ENCODE measurements around the gene GRHPR.
"Not testable (repeated sequence)": the region's sequence is repeated elsewhere in the genome, so short reads cannot be mapped to it uniquely, and the experiment has no call there.

The GRHPR gene

GRCh38 chr9:37451628-37452027 lies 29.1 kb downstream of the GRHPR start:
- Mint-ChIP-seq H3K27me3 (no peaks in the 10 kb centered on the region), H3K4me1 (ENCODE audit: low read depth in 2 of 2) (peaks cover 27 to 28% of the 10 kb centered on the region in 2 donors), H3K27ac (peak overlapping the region in 1 of 2 donors; percentile 3), H3K36me3 (ENCODE audit: insufficient read depth) (peaks cover 7% of the 10 kb centered on the region), H3K4me3 (no peak overlapping the region), H3K9me3 (no peaks in the 10 kb centered on the region)
- ATAC-seq (replicated peaks) (no peak), DNase-seq (no peak)

- Mint-ChIP-seq H3K27ac (peak overlapping the region; percentile 3 to 44), H3K4me1 (ENCODE audit: low read depth in 2 of 2) (peaks cover 27 to 30% of the 10 kb centered on the region in 2 donors), H3K36me3 (ENCODE audit: insufficient read depth) (peaks cover 10% of the 10 kb centered on the region), H3K27me3 (no peaks in the 10 kb centered on the region), H3K4me3 (no peak overlapping the region), H3K9me3 (no peaks in the 10 kb centered on the region)
- DNase-seq (no peak), ATAC-seq (replicated peaks) (no peak)
These were observed 30.1 kb downstream of the GRHPR start for GRCh38 chr9:37452611-37453010.

- Mint-ChIP-seq H3K27me3 (no peaks in the 10 kb centered on the region), H3K9me3 (no peaks in the 10 kb centered on the region), H3K4me3 (no peak overlapping the region), H3K27ac (peak overlapping the region; percentile 1 to 44), H3K4me1 (ENCODE audit: low read depth in 2 of 2) (peaks cover 28 to 30% of the 10 kb centered on the region in 2 donors), H3K36me3 (ENCODE audit: insufficient read depth) (peaks cover 10% of the 10 kb centered on the region)
- no peak for ATAC-seq (replicated peaks)
- DNase-seq, result no peak
These were observed 31.3 kb downstream of the GRHPR start for GRCh38 chr9:37453827-37454226.

GRCh38 chr9:37454238-37454637 lies 31.7 kb downstream of the GRHPR start:
- no peaks in the 10 kb centered on the region for H3K9me3 Mint-ChIP-seq
- no peak for DNase-seq
- peak overlapping the region; percentile 1 to 44 for H3K27ac Mint-ChIP-seq
- no peak overlapping the region for H3K4me3 Mint-ChIP-seq
- no peaks in the 10 kb centered on the region for H3K27me3 Mint-ChIP-seq
- ATAC-seq (replicated peaks), result no peak
- peaks cover 11% of the 10 kb centered on the region for H3K36me3 Mint-ChIP-seq (ENCODE audit: insufficient read depth)
- H3K4me1 Mint-ChIP-seq (ENCODE audit: low read depth in 2 of 2), result peaks cover 28 to 30% of the 10 kb centered on the region in 2 donors

GRCh38 chr9:37455884-37456647 lies 33.6 kb downstream of the GRHPR start:
- Mint-ChIP-seq H3K4me1 (ENCODE audit: low read depth in 2 of 2) (peaks cover 27 to 31% of the 10 kb centered on the region in 2 donors), H3K9me3 (no peaks in the 10 kb centered on the region), H3K27ac (peak overlapping the region in 1 of 2 donors; percentile 56), H3K36me3 (ENCODE audit: insufficient read depth) (peaks cover 9% of the 10 kb centered on the region), H3K4me3 (no peak overlapping the region), H3K27me3 (no peaks in the 10 kb centered on the region)
- no peak for DNase-seq
- no peak for ATAC-seq (replicated peaks)

- Mint-ChIP-seq H3K36me3 (ENCODE audit: insufficient read depth) (peaks cover 9% of the 10 kb centered on the region), H3K4me1 (ENCODE audit: low read depth in 2 of 2) (peaks cover 26 to 32% of the 10 kb centered on the region in 2 donors), H3K9me3 (no peaks in the 10 kb centered on the region), H3K4me3 (no peak overlapping the region), H3K27me3 (no peaks in the 10 kb centered on the region), H3K27ac (no peak overlapping the region)
- ATAC-seq (replicated peaks) (no peak), DNase-seq (no peak)
These were observed 34.3 kb downstream of the GRHPR start for GRCh38 chr9:37456817-37457216.

GRCh38 chr9:37464006-37464405 lies 41.5 kb downstream of the GRHPR start:
- ATAC-seq (replicated peaks) (no peak), DNase-seq (no peak)
- Mint-ChIP-seq H3K36me3 (ENCODE audit: insufficient read depth) (peaks cover 31% of the 10 kb centered on the region), H3K4me1 (ENCODE audit: low read depth in 2 of 2) (peaks cover 23 to 36% of the 10 kb centered on the region in 2 donors), H3K9me3 (no peaks in the 10 kb centered on the region), H3K4me3 (peak overlapping the region; percentile 84 to 93), H3K27me3 (no peaks in the 10 kb centered on the region), H3K27ac (peak overlapping the region; percentile 94 to 98)

- ATAC-seq (replicated peaks) (peak; percentile 55), DNase-seq (peak; percentile 66 to 87 (median 85))
- H3K36me3 Mint-ChIP-seq (ENCODE audit: insufficient read depth), result peaks cover 28% of the 10 kb centered on the region
- H3K4me1 Mint-ChIP-seq (ENCODE audit: low read depth in 2 of 2), result peaks cover 23 to 36% of the 10 kb centered on the region in 2 donors
- peak overlapping the region; percentile 84 to 93 for H3K4me3 Mint-ChIP-seq
- no peaks in the 10 kb centered on the region for H3K9me3 Mint-ChIP-seq
- H3K27ac Mint-ChIP-seq, result peak overlapping the region; percentile 94 to 98
- H3K27me3 Mint-ChIP-seq, result no peaks in the 10 kb centered on the region
These were observed 42.1 kb downstream of the GRHPR start for GRCh38 chr9:37464426-37465248.

GRCh38 chr9:37465249-37466036 lies 42.9 kb downstream of the GRHPR start, which contains the start of gene ZBTB5:
TSS of gene ZBTB5 (minus strand) at chr9:37465450. CDS start at chr9:37442551, 22,899 bp downstream.
- ATAC-seq (replicated peaks) (peak; percentile 77), DNase-seq (peak; percentile 97 to 99 (median 97))
- peaks cover 28% of the 10 kb centered on the region for H3K36me3 Mint-ChIP-seq (ENCODE audit: insufficient read depth)
- peak within 1 kb of the TSS; percentile 94 to 98 for H3K27ac Mint-ChIP-seq
- no peaks in the 10 kb centered on the region for H3K27me3 Mint-ChIP-seq
- H3K4me1 Mint-ChIP-seq (ENCODE audit: low read depth in 2 of 2), result peaks cover 23 to 36% of the 10 kb centered on the region in 2 donors
- no peaks in the 10 kb centered on the region for H3K9me3 Mint-ChIP-seq
- H3K4me3 Mint-ChIP-seq, result peak within 1 kb of the TSS; percentile 84 to 93

- Mint-ChIP-seq H3K27ac (peak overlapping the region; percentile 94 to 98), H3K9me3 (no peaks in the 10 kb centered on the region), H3K36me3 (ENCODE audit: insufficient read depth) (peaks cover 28% of the 10 kb centered on the region), H3K4me1 (ENCODE audit: low read depth in 2 of 2) (peaks cover 23 to 33% of the 10 kb centered on the region in 2 donors), H3K27me3 (no peaks in the 10 kb centered on the region), H3K4me3 (peak overlapping the region; percentile 84 to 93)
- peak in 1 of 3 experiments; percentile 7 for DNase-seq
- no peak for ATAC-seq (replicated peaks)
These were observed 43.7 kb downstream of the GRHPR start for GRCh38 chr9:37466037-37466709.

GRCh38 chr9:37467530-37467929 lies 45.0 kb downstream of the GRHPR start:
- peaks cover 26 to 32% of the 10 kb centered on the region in 2 donors for H3K4me1 Mint-ChIP-seq (ENCODE audit: low read depth in 2 of 2)
- not testable (repeated sequence) for H3K27ac Mint-ChIP-seq; DNase-seq; ATAC-seq (replicated peaks); H3K27me3 Mint-ChIP-seq; H3K9me3 Mint-ChIP-seq; H3K4me3 Mint-ChIP-seq
- peaks cover 28% of the 10 kb centered on the region for H3K36me3 Mint-ChIP-seq (ENCODE audit: insufficient read depth)

GRCh38 chr9:37468620-37469019 lies 46.1 kb downstream of the GRHPR start:
- Mint-ChIP-seq H3K9me3 (no peaks in the 10 kb centered on the region), H3K36me3 (ENCODE audit: insufficient read depth) (peaks cover 25% of the 10 kb centered on the region), H3K4me3 (no peak overlapping the region), H3K4me1 (ENCODE audit: low read depth in 2 of 2) (peaks cover 17 to 22% of the 10 kb centered on the region in 2 donors), H3K27me3 (no peaks in the 10 kb centered on the region), H3K27ac (no peak overlapping the region)
- ATAC-seq (replicated peaks) (no peak), DNase-seq (no peak)
